Measurements from ENCODE around the gene CHCHD1.
"Not testable (repeated sequence)": the region's sequence is repeated elsewhere in the genome, so short reads cannot be mapped to it uniquely, and the experiment has no call there.

The CHCHD1 gene

GRCh38 chr10:73814896-73815718 lies 33.3 kb downstream of the CHCHD1 start:
- no peak for DNase-seq

GRCh38 chr10:73815719-73816030 lies 33.8 kb downstream of the CHCHD1 start:
- DNase-seq = no peak

GRCh38 chr10:73816917-73817729 lies 35.3 kb downstream of the CHCHD1 start:
- no peak for DNase-seq

GRCh38 chr10:73817826-73818225 lies 36.0 kb downstream of the CHCHD1 start:
- no peak for DNase-seq

GRCh38 chr10:73818402-73818801 lies 36.6 kb downstream of the CHCHD1 start:
- no peak for DNase-seq

- no peak for DNase-seq
Measured at GRCh38 chr10:73819081-73819480, 37.2 kb downstream of the CHCHD1 start.

GRCh38 chr10:73819513-73820093 lies 37.8 kb downstream of the CHCHD1 start:
- DNase-seq = no peak

- no peak for DNase-seq
Measured at GRCh38 chr10:73823391-73823790, 41.5 kb downstream of the CHCHD1 start.

- DNase-seq = no peak
Measured at GRCh38 chr10:73824146-73824725, 42.4 kb downstream of the CHCHD1 start.

- DNase-seq = no peak
Measured at GRCh38 chr10:73827346-73828089, 45.7 kb downstream of the CHCHD1 start.

GRCh38 chr10:73828161-73828560 lies 46.3 kb downstream of the CHCHD1 start:
- DNase-seq = no peak

GRCh38 chr10:73829090-73829489 lies 47.2 kb downstream of the CHCHD1 start:
- not testable (repeated sequence) for DNase-seq
